Frontal cortex (tissue), 4 donors: ENCODE results near the gene SPG11. TPM values are rescaled to one million over a fixed set of nuclear protein-coding genes. Genes with fewer than 3 reads are reported as not detected.
"Not testable (repeated sequence)": the region's sequence is repeated elsewhere in the genome, so short reads cannot be mapped to it uniquely, and the experiment has no call there.

Source experiments
- DNase-seq, 2 donors: peaks; one replicate each; pipeline ENCODE4 v3.0.0; 2012; ENCODE audit warnings: low spot score in 2 of 2
- FAIRE-seq: peaks from 2 replicates; lab custom pipeline; 2012; peaks lifted over from hg19 to GRCh38; lab: Jason Lieb, UNC
- total RNA-seq: library from RNA; depleted of rRNA; stranded (reverse); fragments of >200 nt; gene quantifications from one replicate; pipeline ENCODE4 v1.2.3, GENCODE V29; 2014
- donor health status: control.
- donor health status: control.
- donor health status: control.

SPG11 gene
- total RNA-seq, 1 donor from 2014 or later: 73.0 TPM

DNA sequence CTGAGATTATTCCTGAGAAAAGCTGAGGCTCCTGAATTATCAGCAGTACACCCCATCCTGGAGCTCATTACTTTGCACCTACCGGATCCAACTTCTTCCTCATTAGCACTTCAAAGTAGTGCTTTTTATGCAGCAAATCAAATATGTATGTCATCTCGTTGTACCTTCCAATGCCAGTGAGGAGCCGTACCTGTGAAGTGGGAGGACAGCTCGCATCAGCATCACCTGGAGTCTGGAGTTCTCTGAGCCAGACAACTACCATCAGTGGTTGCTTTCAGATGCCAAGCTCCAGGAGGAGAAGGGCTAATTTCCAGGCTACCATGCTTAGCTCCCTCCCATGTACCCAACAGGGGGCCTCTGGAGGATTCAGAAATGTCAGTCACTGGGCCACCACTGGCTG lies 94.1 kb downstream of the SPG11 start:
- DNase-seq (no peak), FAIRE-seq (no peak)

DNA sequence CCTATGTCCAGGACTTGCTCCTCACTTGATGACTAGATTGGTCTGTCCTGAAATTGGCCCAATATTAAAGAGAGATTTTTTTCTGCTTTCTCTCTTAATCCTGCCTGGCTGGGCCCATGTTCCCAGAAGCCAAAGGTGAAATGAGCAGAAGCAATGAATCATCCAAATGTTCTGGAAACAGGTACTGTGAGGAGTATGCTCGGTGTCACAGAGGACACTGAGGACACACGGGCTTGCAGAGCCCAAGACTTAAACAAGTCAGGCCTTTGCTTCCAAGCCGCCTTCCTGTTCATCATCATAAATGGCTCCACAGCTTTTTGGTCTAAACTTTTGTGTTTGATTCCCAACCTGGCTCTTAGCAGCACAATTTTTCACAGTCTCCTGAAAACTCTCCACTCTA lies 95.1 kb downstream of the SPG11 start:
- no peak for FAIRE-seq
- DNase-seq: no peak

DNA sequence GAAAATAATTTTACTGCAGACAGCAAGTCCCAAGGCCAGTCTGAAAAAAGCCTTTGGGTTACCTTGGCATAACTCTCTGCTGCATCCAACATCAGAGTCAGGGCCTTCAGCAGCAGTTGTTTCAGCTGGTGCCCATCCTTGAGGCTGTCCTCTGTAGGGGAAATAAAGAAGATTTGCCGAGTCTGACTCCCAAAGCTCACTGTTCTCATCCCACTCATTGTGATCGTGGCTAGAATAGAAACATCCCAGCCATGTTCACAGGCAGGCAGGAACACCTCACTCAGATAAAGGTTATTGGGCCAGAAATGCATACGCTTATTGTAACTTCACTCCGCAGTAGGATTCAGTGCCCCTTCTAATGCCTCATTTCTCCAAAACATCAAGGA lies 97.3 kb downstream of the SPG11 start:
- no peak for FAIRE-seq

DNA sequence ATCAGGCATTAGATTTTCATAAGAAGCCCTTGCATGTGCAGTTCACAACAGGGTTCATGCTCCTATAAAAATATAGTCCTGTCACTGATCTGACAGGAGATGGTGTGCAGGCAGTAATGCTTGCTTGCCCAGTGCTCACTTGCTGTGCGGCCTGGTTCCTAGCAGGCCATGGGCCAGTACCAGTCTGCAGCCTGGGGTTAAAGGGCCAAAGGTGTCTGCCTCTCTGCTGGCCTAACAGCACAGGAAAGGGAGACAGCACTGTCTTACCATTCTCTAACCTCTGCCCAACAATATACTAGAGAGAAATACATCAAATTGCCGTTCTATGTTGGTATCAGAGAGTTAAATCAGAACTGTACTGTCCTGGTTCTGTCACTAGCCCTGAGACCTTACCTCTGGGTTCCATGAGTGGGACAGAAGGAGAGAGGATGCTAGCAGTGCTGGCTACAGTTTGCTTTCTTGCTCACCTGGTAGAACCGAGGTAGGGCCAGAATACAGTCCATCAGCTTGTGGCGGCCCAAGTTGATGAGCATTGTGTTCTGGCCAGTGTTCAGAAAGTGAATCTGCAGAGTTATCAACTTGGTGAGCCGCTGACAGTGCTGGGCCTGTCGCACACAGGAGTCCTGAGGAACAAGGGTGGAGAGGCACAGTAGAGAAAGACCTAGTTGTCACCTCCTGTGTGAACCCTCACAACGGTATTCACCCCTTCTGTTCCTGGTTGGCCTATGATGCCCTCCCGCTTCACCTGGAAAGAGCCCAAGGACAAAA lies 97.9 kb downstream of the SPG11 start:
- FAIRE-seq: no peak
- no peak for DNase-seq

More for the DNA sequence above, 97.3 kb downstream of the SPG11 start:
- no peak for DNase-seq

DNA sequence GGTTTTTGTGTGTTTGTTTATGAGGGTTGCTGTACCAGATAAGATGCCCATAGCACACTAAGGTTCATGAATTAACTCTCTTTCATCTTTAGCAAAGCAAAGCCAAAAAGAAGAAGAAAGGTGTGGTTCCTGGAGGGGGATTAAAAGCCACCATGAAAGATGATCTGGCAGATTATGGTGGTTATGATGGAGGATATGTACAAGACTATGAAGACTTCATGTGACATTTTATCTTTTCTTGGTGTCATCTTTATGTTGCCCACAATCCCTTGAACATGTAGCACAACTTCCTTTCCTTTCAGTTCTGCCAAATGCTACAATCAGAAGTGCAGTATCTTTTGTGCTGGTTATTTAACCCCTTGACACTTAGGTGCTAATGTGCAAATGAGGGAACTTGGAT lies 102.5 kb downstream of the SPG11 start:
- not testable (repeated sequence) for FAIRE-seq, DNase-seq

DNA sequence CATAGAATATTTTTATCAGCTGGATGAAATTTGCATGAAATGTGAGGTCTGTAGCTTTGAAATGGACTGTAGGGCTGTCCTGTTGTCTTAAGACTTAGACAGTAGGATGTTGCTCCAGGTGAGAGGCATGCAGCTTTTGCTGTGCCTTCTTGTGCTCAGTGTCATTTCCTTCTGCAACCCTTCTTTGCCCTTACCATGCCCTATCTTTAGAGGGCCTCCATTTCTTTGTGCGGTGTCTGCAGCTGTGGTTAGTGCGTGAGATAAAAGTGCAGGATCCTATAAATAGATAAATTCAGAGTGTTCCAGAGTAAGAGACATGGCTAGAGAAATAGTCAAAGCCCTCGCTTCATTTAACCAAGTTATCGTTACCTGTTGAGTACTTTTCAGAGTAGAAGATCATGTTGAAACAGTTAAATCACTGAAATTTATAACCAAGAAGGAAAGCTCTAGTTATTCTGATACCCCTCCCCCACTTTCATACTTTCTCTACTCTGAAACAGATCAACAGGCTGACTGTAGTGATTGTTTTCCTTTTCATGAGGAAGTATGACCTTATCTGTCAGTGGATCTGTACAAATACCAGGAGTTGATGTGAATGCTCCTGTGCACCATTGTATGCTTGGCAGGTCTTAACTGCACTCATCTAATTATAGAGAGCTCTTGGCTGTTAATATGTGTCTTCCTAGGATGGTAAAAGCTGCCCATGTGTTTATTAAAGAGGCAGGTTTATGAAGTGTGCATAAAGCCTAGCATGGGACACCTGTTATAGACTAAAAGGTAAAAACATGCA lies 108.3 kb downstream of the SPG11 start:
- FAIRE-seq: no peak
- DNase-seq: no peak

DNA sequence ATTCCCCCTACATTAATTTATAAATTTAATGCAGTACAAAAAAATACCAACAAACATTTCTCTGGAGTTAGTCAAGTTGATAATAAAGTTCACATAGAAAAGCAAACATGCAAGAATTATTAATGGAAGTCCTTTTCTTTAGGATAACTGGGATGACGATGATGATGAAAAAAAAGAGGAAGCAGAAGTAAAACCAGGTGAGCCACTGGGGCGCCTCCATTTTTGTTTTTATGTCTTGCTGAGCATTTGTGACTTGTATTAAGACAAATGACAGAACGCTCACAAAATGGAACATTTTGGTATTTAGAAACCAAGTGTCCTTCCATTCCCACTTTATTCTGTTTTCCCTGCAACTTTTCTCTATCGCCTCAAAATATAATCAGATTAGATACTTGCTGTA lies 112.7 kb downstream of the SPG11 start:
- DNase-seq (no peak), FAIRE-seq (no peak)

DNA sequence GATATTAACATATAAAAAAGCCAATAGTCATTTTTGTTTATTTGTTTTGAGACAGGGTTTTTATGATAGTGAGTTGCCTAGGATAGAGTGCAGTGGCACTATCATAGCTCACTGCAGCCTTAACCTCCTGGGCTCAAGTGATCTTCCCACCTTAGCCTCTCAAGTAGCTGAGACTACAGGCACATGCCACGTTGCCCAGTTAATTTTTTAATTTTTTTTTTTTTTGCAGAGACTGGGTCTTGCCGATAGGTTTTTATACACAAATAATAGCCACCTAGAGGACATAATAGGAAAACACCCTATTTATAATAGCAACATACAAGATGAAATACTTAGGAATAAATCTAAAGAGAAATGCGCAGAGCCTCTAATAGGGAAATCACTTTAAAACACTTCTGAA lies 113.2 kb downstream of the SPG11 start:
- FAIRE-seq (no peak), DNase-seq (no peak)

DNA sequence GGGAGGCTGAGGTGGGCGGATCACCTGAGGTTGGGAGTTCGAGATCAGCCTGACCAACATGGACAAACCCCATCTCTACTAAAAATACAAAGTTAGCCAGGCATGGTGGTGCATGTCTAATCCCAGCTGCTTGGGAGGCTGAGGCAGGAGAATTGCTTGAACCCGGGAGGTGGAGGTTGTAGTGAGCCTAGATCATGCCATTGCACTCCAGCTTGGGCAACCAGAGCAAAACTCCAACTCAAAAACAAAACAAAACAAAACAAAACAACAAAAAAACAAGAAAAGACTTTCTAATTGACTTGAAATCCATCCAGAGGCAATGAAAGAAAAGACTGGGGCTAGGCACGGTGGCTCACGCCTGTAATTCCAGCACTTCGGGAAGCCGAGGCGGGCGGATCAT lies 114.3 kb downstream of the SPG11 start:
- FAIRE-seq, DNase-seq: not testable (repeated sequence)

DNA sequence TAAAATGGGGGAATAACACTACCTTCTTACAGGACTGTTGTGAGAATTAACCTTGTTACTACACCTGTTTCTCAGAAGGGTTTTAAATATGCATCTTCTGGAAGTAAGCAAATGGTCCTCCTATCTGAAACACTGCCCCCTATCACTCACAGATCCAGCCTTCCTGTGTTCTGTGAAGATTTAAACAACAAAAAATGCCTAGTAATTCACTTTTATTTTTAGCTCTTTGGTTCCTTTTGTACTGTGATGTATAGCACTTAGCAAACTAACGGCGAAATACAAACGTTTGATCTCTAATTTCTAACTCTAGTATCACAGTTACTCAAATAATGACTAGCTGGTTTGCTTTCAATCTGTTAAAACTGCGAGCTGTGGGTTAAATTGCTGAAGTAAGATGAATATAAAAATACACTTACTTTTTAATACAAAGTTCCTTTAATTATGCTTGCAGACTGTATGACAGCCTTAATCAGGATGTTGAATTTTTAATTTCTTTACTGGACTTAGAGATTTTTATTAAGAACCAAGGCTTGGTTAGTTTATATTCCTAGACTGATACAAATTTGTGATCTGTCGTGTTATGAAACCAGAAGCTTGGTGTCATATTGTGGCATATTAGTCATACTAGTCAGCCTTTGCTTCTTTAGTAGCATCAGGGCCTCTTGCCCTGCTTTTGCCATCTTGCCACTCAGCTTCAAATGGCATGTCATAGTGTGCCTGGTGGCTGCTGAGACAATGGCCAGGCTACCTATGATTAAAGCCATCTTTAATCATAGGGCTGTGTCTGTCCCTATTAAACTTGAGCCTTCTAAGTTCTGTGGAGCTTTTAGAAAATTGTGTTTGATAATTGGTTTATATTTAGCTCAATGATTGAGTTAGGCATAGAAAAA lies 117.3 kb downstream of the SPG11 start:
- FAIRE-seq: no peak
- DNase-seq: no peak

DNA sequence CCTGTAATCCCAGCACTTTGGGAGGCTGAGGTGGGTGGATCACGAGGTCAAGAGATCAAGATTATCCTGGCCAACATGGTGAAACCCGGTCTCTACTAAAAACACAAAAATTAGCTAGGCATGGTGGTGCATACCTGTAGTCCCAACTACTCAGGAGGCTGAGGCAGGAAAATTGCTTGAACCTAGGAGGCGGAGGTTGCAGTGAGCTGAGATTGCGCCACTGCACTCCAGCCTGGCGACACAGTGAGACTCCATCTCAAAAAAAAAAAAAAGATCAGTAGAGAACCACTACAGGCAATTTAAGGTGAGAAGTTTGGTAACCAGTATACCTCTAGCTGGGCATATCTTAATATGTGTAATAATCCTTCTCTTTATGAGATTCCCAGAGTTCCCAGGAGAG lies 118.7 kb downstream of the SPG11 start:
- not testable (repeated sequence) for FAIRE-seq, DNase-seq

DNA sequence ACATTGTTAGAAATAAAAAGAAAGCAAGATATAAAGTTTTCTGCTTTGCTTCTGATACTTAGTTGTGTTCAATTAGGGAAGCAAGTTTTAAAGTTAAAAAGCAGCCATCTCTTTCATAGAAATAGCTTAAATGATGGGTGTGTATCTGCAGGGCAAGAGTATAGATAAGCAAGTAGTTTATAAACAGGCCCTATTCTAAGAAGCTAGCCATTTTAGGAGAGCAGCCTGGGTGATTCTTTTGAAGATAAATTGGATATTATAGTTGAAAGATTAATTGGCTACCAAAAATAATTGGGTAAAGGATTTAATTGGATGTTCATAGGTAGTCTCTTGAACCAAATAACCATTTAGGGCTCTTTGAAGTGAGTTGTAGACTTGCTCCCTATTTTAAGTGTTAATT lies 120.9 kb downstream of the SPG11 start:
- FAIRE-seq: no peak
- no peak for DNase-seq

DNA sequence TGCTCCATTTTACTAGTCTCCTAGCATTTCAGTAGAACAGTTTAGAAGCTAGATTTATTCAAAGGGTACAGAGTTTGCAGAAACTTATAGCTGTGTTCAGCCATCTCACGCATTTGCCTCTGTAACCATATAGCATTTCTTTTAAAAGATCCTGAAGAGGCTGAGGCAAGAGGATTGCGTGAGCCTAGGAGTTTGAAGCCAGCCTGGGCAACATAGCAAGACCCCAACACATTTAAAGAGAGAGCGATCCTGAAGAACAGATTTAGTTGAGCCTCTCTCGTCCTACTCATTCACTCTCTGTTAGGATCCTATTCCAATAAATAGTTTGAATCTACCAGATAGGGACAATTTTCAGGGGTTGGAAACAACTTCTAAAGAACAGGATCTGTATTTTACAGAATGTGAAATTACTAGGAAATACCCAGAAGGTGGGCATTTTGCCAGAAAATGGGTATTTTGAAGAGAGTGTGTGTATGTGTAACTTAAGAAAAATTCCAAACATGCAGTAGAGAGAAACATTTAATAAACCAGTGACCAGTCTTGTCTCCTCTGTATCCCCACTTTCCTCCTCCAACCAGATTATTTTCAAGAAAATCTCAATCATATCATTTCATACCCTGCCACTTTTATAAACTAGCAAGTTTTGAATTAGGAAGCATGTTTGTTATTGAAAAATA lies 122.0 kb downstream of the SPG11 start:
- no peak for DNase-seq
- no peak for FAIRE-seq

DNA sequence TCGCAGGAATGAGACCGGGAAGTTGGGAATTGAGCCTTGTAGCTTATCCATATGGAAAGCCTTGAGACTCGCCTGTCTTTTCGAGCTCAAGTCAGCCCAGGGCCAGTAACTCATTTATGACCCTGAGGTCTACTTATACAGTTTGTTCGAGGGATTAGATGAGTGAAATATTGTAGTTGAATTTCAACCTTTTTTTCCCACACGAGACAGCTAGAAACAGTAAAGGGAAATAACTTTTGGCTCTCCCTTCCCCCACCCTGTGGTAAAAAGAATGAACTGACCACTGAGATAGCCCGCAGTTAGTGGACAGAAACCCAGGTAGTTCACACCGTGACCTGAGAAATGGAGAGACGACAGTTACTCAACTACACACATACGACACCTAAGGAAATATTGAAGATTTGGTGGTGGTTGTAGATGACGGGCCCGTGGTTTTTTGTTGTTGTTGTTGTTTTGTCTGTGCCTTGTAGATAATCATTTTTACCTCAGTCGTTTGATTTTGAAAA lies 125.7 kb downstream of the SPG11 start:
- DNase-seq (no peak), FAIRE-seq (no peak)

DNA sequence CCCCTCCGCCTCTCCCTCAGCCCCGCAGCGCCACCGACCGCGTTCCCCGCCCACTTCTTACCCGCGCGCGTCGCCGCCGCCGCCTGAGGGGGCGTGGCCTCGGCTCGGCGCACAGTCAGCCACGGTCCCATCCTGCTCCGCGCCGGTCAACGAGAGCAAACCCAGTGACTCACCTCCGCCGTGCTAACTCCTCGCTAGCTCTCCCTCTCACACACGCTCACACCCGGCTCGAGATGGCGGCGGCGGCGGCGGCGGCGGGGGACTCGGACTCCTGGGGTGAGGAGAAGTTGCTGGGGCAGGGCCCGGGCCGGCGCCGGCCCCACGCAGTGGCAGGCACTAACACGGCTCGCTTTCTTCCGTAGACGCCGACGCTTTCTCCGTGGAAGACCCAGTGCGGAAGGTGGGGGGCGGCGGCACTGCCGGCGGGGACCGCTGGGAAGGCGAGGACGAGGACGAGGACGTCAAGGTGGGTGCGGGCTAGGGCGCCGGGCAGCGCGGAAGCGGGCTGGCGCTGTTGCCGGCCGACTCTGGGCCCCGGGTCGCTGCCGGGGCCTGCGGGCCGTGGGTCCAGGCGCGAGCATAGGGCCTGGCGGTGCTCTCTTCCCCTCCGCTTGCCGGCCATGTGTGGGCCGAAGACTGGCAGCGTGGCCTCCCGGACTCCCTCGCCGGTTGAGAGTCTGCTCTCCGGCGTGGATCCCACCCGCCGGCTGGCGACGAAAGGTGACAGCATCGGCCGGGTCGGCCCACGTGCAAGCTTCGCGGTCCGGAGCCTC lies 126.3 kb downstream of the SPG11 start, which contains the start of gene EIF3J:
Gene EIF3J (plus strand): TSS at position 186 of the 773 bp plus-strand sequence. CDS start 48 bp downstream, at position 234.
- no peak for FAIRE-seq
- peak; percentile 95 for DNase-seq

DNA sequence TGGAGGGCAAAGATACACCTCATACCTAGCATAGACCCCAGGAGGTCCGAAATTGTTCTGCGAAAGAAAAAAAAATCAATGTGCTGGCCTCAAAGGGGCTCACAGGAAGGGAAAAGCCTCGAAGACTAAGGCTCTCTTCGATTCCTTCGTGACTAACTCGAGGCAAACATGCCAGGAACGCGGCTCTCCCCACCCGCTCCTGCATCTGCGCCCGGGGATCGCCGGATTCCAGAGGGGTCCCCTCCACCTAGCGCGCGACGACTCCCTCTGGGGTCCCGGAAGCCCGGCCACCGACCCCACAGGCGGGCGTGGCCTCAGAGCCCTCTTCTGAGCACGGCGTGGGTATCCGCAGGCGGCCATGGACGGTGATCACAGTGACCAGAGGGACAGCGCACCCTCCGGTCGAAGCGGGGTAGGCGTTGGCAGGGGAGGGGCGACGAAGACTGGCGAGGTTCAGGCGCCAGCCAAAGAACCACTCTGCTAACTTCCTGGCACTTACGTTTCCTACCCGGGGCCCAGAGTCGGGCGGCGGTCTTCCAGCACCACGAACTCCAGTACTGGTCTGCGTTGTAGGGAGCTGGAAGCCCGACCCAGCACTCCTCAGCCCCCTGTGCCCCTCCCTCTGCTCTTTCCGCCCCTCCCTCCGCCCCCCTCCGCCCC lies 127.0 kb downstream of the SPG11 start:
- no peak for FAIRE-seq
- DNase-seq: peak in 1 of 2 donors; percentile 81

DNA sequence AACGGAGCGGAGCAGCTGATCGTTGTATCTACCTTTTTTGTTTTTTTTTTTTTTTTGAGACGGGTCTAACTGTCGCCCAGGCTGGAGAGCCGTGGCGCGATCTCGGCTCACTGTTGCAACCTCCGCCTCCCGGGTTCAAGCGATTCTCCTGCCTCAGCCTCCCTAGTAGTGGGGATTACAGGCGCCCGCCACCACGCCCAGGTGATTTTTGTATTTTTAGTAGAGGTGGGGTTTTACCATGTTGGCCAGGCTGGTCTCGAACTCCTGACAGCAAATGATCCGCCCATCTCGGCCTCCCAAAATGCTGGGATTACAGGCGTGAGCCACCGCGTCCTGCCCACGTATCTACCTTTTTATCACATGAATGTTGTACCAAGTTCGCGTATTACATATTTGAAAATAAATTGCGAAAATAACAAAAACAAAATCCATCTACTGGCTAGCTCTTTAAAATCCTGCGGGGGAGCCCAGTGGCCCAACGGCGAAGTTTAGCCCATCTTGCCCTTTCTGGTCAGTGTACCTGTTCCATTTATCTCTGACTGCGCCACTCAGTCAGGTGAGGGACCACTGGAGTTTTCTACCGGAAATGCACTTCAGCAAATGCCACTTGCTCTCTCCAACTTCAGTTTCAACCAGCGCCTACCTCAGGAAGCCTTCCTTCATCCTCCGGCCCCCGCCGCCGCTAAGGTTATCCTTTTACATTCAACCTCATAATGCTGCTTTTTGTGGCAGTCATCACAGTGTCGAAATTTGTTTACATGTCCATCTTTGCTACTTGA lies 127.8 kb downstream of the SPG11 start:
- no peak for DNase-seq
- no peak for FAIRE-seq
